ENCODE results near the gene FBLN1. TPM values are rescaled to one million over a fixed set of nuclear protein-coding genes. Genes with fewer than 3 reads are reported as not detected.

Gene FBLN1
- total RNA-seq, 1 experiment from 2014 or later, result 23.4 TPM

DNA sequence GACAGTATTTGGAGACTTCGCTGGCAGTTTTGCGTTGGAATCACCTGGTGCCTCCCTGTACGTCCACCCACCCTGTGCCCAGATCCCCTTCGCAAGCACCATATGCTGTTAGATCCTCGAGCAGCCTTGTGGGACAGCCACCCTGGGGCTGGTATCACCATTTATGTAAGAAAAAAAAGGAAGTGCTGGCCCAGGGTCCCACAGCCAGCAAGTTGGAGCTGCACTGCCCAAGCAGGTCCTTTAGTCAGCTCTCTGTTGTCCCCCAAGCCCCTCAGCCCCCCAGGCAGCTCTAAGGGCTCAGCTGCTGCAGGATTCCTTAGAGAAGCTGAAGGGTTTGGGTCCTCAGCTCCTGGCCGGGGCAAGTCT, 80.3 kb downstream of the FBLN1 start:
- Histone ChIP-seq H3K4me3 (replicated peaks in 1 of 2; ENCODE audit: low read depth in 1 of 2, low read length in 2 of 2) (no peak overlapping the region), H3K9me2 (ENCODE audit: insufficient read depth) (no peaks in the 10 kb centered on the region), H3K9me3 (ENCODE audit: control insufficient read depth in 1 of 2, insufficient read depth in 1 of 2, low read depth in 1 of 2, low read length in 2 of 2) (no peaks in the 10 kb centered on the region), H3K27ac (ENCODE audit: low read depth, low read length) (no peak overlapping the region), H2AFZ (ENCODE audit: low read depth, low read length, poor library complexity, severe bottlenecking) (no peak overlapping the region), H3K79me2 (ENCODE audit: insufficient read depth, low read length) (no peaks in the 10 kb centered on the region), H3K27me3 (ENCODE audit: insufficient read depth, low read length) (no peaks in the 10 kb centered on the region), H4K20me1 (ENCODE audit: insufficient read depth) (no peaks in the 10 kb centered on the region), H3K36me3 (ENCODE audit: control insufficient read depth in 1 of 2, insufficient read depth in 2 of 2, low read length in 2 of 2) (no peaks in the 10 kb centered on the region), H3K4me2 (ENCODE audit: low read length) (no peak overlapping the region), H3K4me1 (ENCODE audit: control insufficient read depth in 1 of 2, insufficient read depth in 2 of 2, low read length in 2 of 2) (peaks cover 0 to 7% of the 10 kb centered on the region in 2 experiments; a peak in 1 of 4 replicates), H3K9ac (ENCODE audit: low read length) (no peak overlapping the region)
- intact Hi-C loops (cut with micrococcal nuclease), result no loop called here
- TF ChIP-seq, protein P1, sequence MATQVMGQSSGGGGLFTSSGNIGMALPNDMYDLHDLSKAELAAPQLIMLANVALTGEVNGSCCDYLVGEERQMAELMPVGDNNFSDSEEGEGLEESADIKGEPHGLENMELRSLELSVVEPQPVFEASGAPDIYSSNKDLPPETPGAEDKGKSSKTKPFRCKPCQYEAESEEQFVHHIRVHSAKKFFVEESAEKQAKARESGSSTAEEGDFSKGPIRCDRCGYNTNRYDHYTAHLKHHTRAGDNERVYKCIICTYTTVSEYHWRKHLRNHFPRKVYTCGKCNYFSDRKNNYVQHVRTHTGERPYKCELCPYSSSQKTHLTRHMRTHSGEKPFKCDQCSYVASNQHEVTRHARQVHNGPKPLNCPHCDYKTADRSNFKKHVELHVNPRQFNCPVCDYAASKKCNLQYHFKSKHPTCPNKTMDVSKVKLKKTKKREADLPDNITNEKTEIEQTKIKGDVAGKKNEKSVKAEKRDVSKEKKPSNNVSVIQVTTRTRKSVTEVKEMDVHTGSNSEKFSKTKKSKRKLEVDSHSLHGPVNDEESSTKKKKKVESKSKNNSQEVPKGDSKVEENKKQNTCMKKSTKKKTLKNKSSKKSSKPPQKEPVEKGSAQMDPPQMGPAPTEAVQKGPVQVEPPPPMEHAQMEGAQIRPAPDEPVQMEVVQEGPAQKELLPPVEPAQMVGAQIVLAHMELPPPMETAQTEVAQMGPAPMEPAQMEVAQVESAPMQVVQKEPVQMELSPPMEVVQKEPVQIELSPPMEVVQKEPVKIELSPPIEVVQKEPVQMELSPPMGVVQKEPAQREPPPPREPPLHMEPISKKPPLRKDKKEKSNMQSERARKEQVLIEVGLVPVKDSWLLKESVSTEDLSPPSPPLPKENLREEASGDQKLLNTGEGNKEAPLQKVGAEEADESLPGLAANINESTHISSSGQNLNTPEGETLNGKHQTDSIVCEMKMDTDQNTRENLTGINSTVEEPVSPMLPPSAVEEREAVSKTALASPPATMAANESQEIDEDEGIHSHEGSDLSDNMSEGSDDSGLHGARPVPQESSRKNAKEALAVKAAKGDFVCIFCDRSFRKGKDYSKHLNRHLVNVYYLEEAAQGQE (IDR thresholded peaks at IDR 0.05; ENCODE audit: low read depth), result no peak
- TF ChIP-seq ZBTB33 (IDR thresholded peaks at IDR 0.05; ENCODE audit: extremely low read depth, insufficient replicate concordance, low read length) (no peak), ZFX (IDR thresholded peaks at IDR 0.05) (no peak), ELF1 (IDR thresholded peaks at IDR 0.05; ENCODE audit: borderline replicate concordance, low read depth) (no peak), SRF (IDR thresholded peaks at IDR 0.05; ENCODE audit: low read depth) (no peak), POLR2AphosphoS5 (IDR thresholded peaks at IDR 0.05; ENCODE audit: low read depth, low read length) (no peak), MAX (IDR thresholded peaks at IDR 0.05) (no peak)
- CTCF ChIA-PET, result no interaction called here
- POLR2A ChIA-PET, result no interaction called here
- RAD21 ChIA-PET (ENCODE audit: low non-redundant PET in 1 of 2, low total read pairs in 2 of 2, uncharacterized antibody in 2 of 2, unreplicated experiment in 2 of 2), result no interaction called here
- no peak for DNase-seq (ENCODE audit: low read depth, low spot score)
- no TSS peak for BruUV-seq (replicated peaks)
- no peak for ATAC-seq

Data from HCT116 (cell line).